Kidney (tissue), 14 donors: ENCODE measurements around the gene KCNAB1. TPM values are rescaled to one million over a fixed set of nuclear protein-coding genes. Genes with fewer than 3 reads are reported as not detected.

Experiments
- DNase-seq, 5 donors: peaks; one replicate each; pipeline ENCODE4 v3.0.0-alpha.2; 2013 to 2020
- FAIRE-seq: peaks from 2 replicates; lab custom pipeline; 2012; peaks lifted over from hg19 to GRCh38; lab: Jason Lieb, UNC
- H3K27ac ChIP-seq, 2 donors: one replicate each; pipeline ENCODE4 v1.7.0; 2013; ENCODE audit warnings: low read depth in 2 of 2, low read length in 2 of 2, inconsistent platforms in 1 of 2
- H3K27me3 ChIP-seq: one replicate; pipeline ENCODE4 v1.7.1; 2013; ENCODE audit warnings: low read length, inconsistent platforms; ENCODE audit not compliant: control insufficient read depth, insufficient read depth
- H3K36me3 ChIP-seq, 3 donors: one replicate each; pipeline versions ENCODE4 v1.7.0 to v1.7.1; 2013; ENCODE audit warnings: low read length in 3 of 3, control low read depth in 1 of 3, inconsistent platforms in 1 of 3; ENCODE audit not compliant: insufficient read depth in 3 of 3, control insufficient read depth in 2 of 3
- H3K4me1 ChIP-seq, 3 donors: one replicate each; pipeline versions ENCODE4 v1.7.0 to v1.7.1; 2013; ENCODE audit warnings: low read length in 3 of 3, inconsistent platforms in 1 of 3, low read depth in 1 of 3; ENCODE audit not compliant: control insufficient read depth in 2 of 3, insufficient read depth in 2 of 3
- H3K4me3 ChIP-seq, 3 donors: one replicate each; pipeline versions ENCODE4 v1.7.0 to v1.8.1; 2013; ENCODE audit warnings: low read length in 3 of 3, control low read depth in 1 of 3, inconsistent platforms in 1 of 3
- H3K9ac ChIP-seq, 3 donors: one replicate each; pipeline versions ENCODE4 v1.7.0 to v1.7.1; 2013; ENCODE audit warnings: low read length in 3 of 3, control low read depth in 1 of 3, inconsistent platforms in 1 of 3
- H3K9me3 ChIP-seq, 3 donors: one replicate each; pipeline versions ENCODE4 v1.7.0 to v1.7.1; 2013; ENCODE audit warnings: low read length in 3 of 3, control low read depth in 1 of 3, inconsistent platforms in 1 of 3; ENCODE audit not compliant: control insufficient read depth in 2 of 3, insufficient read depth in 1 of 3
- CTCF ChIP-seq: IDR thresholded peaks from 3 replicates; pipeline ENCODE4 v1.5.1; 2012; ENCODE audit warnings: mild to moderate bottlenecking, moderate library complexity, borderline replicate concordance; ENCODE audit not compliant: insufficient read depth; ENCODE audit errors: extremely low read depth
- intact Hi-C: fragments of 100-400 bp; cut with DNase I; formaldehyde crosslinking; loops from one replicate; pipeline ENCODE4 v1.11.1; 2022
- polyA plus RNA-seq: library from polyadenylated mRNA; stranded (reverse); fragments of 350-450 nt; fragmentation: Illumina TruSeq; extraction: RNeasy Lipid Tissue Mini Kit (QIAGEN cat#74804); gene quantifications from one replicate; pipeline ENCODE4 v1.2.3, GENCODE V29; 2014; ENCODE audit warnings: low read depth, low replicate concordance; ENCODE audit not compliant: insufficient read depth
- total RNA-seq: library from RNA; stranded (reverse); fragmentation: NEBNext Ultra II Directional; extraction: Animal tissue kit (Norgen Biotek cat#: 25700); gene quantifications from one replicate; pipeline ENCODE4 v1.2.1, GENCODE V29; 2021
- donor health status: control.
- donor health status: control.
- donor health status: control.
- donor health status: control.
- donor health status: control.
- donor health status: DM: yes; HTN: yes; CAD: no.
- donor health status: Normal renal cell carcinoma (clear cell type).

The KCNAB1 gene
- total and polyA plus RNA-seq, 2 donors from 2014 or later: 1.7 to 6.6 TPM

DNA sequence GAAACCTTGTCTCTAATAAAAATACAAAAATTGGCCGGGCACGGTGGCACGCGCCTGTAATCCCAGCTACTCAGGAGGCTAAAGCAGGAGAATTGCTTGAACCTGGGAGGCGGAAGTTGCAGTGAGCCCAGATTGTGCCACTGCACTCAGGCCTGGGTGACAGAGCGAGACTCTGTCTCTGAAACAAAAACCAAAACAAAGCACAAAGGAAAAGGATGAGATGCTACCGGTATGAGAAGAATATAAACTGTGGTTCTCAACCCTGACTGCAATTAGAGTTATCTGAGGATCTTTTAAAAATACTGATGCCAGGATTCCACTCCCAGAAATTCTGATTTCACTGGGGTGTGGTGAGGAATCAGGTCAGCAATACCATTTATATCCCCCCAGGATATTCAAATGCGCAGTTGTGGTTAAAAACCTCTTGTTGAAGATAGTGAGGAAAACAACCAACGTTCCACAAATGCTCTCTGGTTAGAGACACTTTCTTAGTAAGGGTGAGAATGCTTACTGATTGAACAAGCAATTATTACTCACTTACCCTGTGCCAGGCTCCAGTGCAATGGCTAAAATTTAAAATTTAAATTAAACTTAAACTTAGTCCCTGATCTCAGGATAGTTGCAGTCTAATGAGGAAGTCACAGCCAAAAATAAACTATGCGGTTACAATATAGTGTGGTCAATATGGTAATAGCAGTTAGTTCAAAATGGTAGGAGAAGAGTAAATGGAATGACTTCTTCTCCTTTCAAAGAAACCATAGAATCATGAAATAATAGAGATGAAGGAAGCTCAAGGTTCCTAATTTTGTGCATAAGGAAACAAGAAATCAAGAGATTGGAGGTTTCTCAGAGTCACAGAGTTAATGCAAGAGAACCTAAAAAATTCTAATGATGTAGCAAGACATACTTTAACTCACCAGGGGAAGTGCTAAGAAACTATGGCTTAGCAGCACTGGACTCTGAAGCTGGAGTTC is 325.0 kb downstream of the KCNAB1 start:
- Histone ChIP-seq H3K36me3 (no peaks in the 10 kb centered on the region), H3K27me3 (no peaks in the 10 kb centered on the region), H3K27ac (no peak overlapping the region), H3K9me3 (no peaks in the 10 kb centered on the region), H3K9ac (no peak overlapping the region), H3K4me1 (no peaks in the 10 kb centered on the region), H3K4me3 (no peak overlapping the region)
- no peak for DNase-seq
- no peak for TF ChIP-seq CTCF
- no peak for FAIRE-seq
- intact Hi-C loops: no loop called here

DNA sequence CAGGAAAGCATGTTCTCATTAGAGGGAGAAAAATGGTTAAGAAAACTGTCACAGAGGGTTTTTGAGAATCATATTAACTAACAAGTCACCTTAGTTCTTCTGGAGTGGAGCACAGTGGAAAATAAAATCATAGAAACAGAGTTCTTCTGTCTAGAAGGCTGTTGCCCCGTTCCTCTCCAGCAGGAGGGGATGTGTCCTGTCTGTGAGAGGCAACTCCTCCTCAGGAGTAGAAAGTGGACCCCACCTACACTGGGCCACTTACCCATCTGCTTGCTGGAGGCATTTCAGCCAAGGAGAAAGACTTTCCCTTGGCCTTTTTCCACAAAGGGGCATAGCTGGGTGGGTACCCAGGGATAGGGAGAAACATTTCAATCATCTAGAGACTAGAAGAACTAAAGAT is 327.9 kb downstream of the KCNAB1 start:
- H3K27me3 ChIP-seq: no peaks in the 10 kb centered on the region
- no peaks in the 10 kb centered on the region for H3K4me1 ChIP-seq
- intact Hi-C loops: no loop called here
- FAIRE-seq (no peak), DNase-seq (no peak)
- H3K36me3 ChIP-seq: no peaks in the 10 kb centered on the region
- TF ChIP-seq CTCF: no peak
- no peak overlapping the region for H3K27ac ChIP-seq
- H3K9ac ChIP-seq: no peak overlapping the region
- H3K9me3 ChIP-seq: no peaks in the 10 kb centered on the region
- H3K4me3 ChIP-seq: no peak overlapping the region

GRCh38 chr3:156449710-156450574 is 329.6 kb downstream of the KCNAB1 start:
- intact Hi-C loops: no loop called here
- Histone ChIP-seq H3K9ac (no peak overlapping the region), H3K27ac (no peak overlapping the region), H3K36me3 (no peaks in the 10 kb centered on the region), H3K27me3 (no peaks in the 10 kb centered on the region), H3K9me3 (no peaks in the 10 kb centered on the region), H3K4me1 (no peaks in the 10 kb centered on the region), H3K4me3 (no peak overlapping the region)
- peak in 3 of 5 donors; percentile 36 to 53 (median 41) for DNase-seq
- peak; percentile 34 for TF ChIP-seq CTCF
- peak; percentile 47 for FAIRE-seq
